Brain microvascular endothelial cell (primary cell): Measurements from ENCODE around the gene C15orf40.
A peak's percentile ranks its signal among the peaks of the same experiment; 100 is the strongest.

Experiments used
- DNase-seq: peaks from one replicate; pipeline ENCODE4 v3.0.0-alpha.2; 2020
- H3K27ac ChIP-seq: fragments of 250-450 bp; sonication (Bioruptor Pico); 2 replicates; pipeline ENCODE4 v1.5.1; 2020; ENCODE audit warnings: mild to moderate bottlenecking, moderate library complexity
- H3K27me3 ChIP-seq: fragments of 250-450 bp; sonication (Bioruptor Pico); replicated peaks from 2 replicates; pipeline ENCODE4 v1.5.1; 2020; ENCODE audit warnings: mild to moderate bottlenecking
- H3K36me3 ChIP-seq: fragments of 250-450 bp; sonication (Bioruptor Pico); replicated peaks from 2 replicates; pipeline ENCODE4 v1.5.1; 2020; ENCODE audit warnings: mild to moderate bottlenecking
- H3K4me3 ChIP-seq: 2 replicates; pipeline ENCODE4 v1.5.1; 2011; ENCODE audit warnings: low read depth, mild to moderate bottlenecking, control low read depth, low read length, moderate library complexity
- CTCF ChIP-seq: IDR thresholded peaks from 2 replicates; pipeline ENCODE4 v1.5.1; 2011; ENCODE audit warnings: low read depth, mild to moderate bottlenecking, moderate library complexity, low read length, control low read depth, inconsistent platforms; ENCODE audit errors: missing control alignments
- in situ Hi-C: cut with HindIII; loops from 2 replicates; pipeline ENCODE4 v1.10.0; 2017; ENCODE audit warnings: low sequenced_read_pairs, low pct_ligation_motif_present

The C15orf40 gene

GRCh38 chr15:82992436-82992998 is 18.9 kb downstream of the C15orf40 start:
- in situ Hi-C loops = no loop called here
- Histone ChIP-seq H3K27ac (no peak overlapping the region), H3K27me3 (no peaks in the 10 kb centered on the region), H3K4me3 (no peak overlapping the region), H3K36me3 (peaks cover 3% of the 10 kb centered on the region)
- no peak for TF ChIP-seq CTCF
- DNase-seq = no peak

GRCh38 chr15:82986442-82986780 is 25.0 kb downstream of the C15orf40 start:
- in situ Hi-C loops = no loop called here
- H3K27ac ChIP-seq = peak overlapping the region; percentile 59
- H3K4me3 ChIP-seq = peak overlapping the region; percentile 97
- no peak for TF ChIP-seq CTCF
- no peak for DNase-seq
- H3K36me3 ChIP-seq = peaks cover 3% of the 10 kb centered on the region
- no peaks in the 10 kb centered on the region for H3K27me3 ChIP-seq

- DNase-seq = peak; percentile 92
- in situ Hi-C loops = no loop called here
- TF ChIP-seq CTCF = no peak
- Histone ChIP-seq H3K27ac (peak within 1 kb of the TSS; percentile 59), H3K36me3 (peaks cover 3% of the 10 kb centered on the region), H3K27me3 (no peaks in the 10 kb centered on the region), H3K4me3 (peak within 1 kb of the TSS; percentile 97)
Measured at GRCh38 chr15:82985688-82986441, 25.6 kb downstream of the C15orf40 start, which contains the start of gene RAMAC. Gene RAMAC (plus strand): TSS chr15:82986210. CDS start chr15:82989019, 2,809 bp downstream.

- Histone ChIP-seq H3K36me3 (no peaks in the 10 kb centered on the region), H3K27ac (no peak overlapping the region), H3K4me3 (no peak overlapping the region), H3K27me3 (no peaks in the 10 kb centered on the region)
- in situ Hi-C loops = no loop called here
- TF ChIP-seq CTCF = no peak
- DNase-seq = no peak
Measured at GRCh38 chr15:82980981-82981380, 30.5 kb downstream of the C15orf40 start.

GRCh38 chr15:82979726-82980125 is 31.7 kb downstream of the C15orf40 start:
- no peak overlapping the region for H3K27ac ChIP-seq
- TF ChIP-seq CTCF = no peak
- in situ Hi-C loops = no loop called here

More at GRCh38 chr15:82979726-82980125, 31.7 kb downstream of the C15orf40 start:
- Histone ChIP-seq H3K4me3 (no peak overlapping the region), H3K36me3 (no peaks in the 10 kb centered on the region), H3K27me3 (no peaks in the 10 kb centered on the region)
- DNase-seq = no peak
